Endothelial cell of coronary artery (primary cell): ENCODE measurements around the gene PLD6. TPM values are rescaled to one million over a fixed set of nuclear protein-coding genes. Genes with fewer than 3 reads are reported as not detected.

ENCODE experiments used
- total RNA-seq: library from RNA; depleted of rRNA; stranded (reverse); fragments of >200 nt; gene quantifications from 2 replicates; pipeline ENCODE4 v1.2.3, GENCODE V29; 2014

Gene PLD6
- total RNA-seq = 0.66 and 1.3 TPM in 2 replicates

GRCh38 chr17:17206124-17206912 lies at the start of gene PLD6:
PLD6 (minus strand) TSS chr17:17206333; CDS start chr17:17206286, 47 bp downstream.

GRCh38 chr17:17237026-17237799 lies 31.1 kb upstream of the PLD6 start, which contains the start of gene FLCN:
FLCN (minus strand) TSS chr17:17237168; CDS start chr17:17228137, 9,031 bp downstream.

Other genes with a start within 250 kb of the PLD6 start
- not detected in 2 replicates for gene TNFRSF13B, start 234.2 kb downstream of the PLD6 start, total RNA-seq
- gene MPRIP, start 163.9 kb downstream of the PLD6 start, total RNA-seq = 95.6 and 137 TPM in 2 replicates
- 33.4 and 37.0 TPM in 2 replicates for gene FLCN, start 30.8 kb upstream of the PLD6 start, total RNA-seq
- gene COPS3, start 74.9 kb upstream of the PLD6 start, total RNA-seq = 64.7 and 77.8 TPM in 2 replicates
- 0.81 and 1.3 TPM in 2 replicates for gene NT5M, start 97.0 kb upstream of the PLD6 start, total RNA-seq